Measurements from ENCODE around the gene UBE2D4.

The UBE2D4 gene

GRCh38 chr7:43905209-43905946, 20.9 kb upstream of the UBE2D4 start:
- Histone ChIP-seq H3K27ac (no peak overlapping the region), H3K4me3 (ENCODE audit: low read depth, low read length) (peak overlapping the region; percentile 82), H3K27me3 (ENCODE audit: insufficient read depth, low read depth, severe bottlenecking) (no peaks in the 10 kb centered on the region), H3K9me3 (ENCODE audit: severe bottlenecking) (no peaks in the 10 kb centered on the region), H3K36me3 (no peaks in the 10 kb centered on the region; the same call in none of the 2 replicates)
- TF ChIP-seq CTCF (IDR thresholded peaks at IDR 0.05; ENCODE audit: low read depth, low read length) = no peak
- no peak for DNase-seq

GRCh38 chr7:43905956-43906330, 20.3 kb upstream of the UBE2D4 start:
- Histone ChIP-seq H3K9me3 (ENCODE audit: severe bottlenecking) (no peaks in the 10 kb centered on the region), H3K4me3 (ENCODE audit: low read depth, low read length) (peak overlapping the region; percentile 82), H3K27me3 (ENCODE audit: insufficient read depth, low read depth, severe bottlenecking) (no peaks in the 10 kb centered on the region), H3K27ac (no peak overlapping the region; the same call in 1 of the 2 replicates), H3K36me3 (no peaks in the 10 kb centered on the region; the same call in none of the 2 replicates)
- no peak for TF ChIP-seq CTCF (IDR thresholded peaks at IDR 0.05; ENCODE audit: low read depth, low read length)
- DNase-seq = peak; percentile 39

GRCh38 chr7:43906331-43907010, 19.8 kb upstream of the UBE2D4 start, which contains the start of gene URGCP:
Gene URGCP, minus strand, starts transcription at chr7:43906596. Its CDS starts 21 bp downstream, at chr7:43906575.
- peak; percentile 51 for DNase-seq
- H3K36me3 ChIP-seq = no peaks in the 10 kb centered on the region; the same call in none of the 2 replicates
- H3K9me3 ChIP-seq (ENCODE audit: severe bottlenecking) = no peaks in the 10 kb centered on the region
- peak within 1 kb of the TSS; percentile 67 for H3K27ac ChIP-seq
- H3K27me3 ChIP-seq (ENCODE audit: insufficient read depth, low read depth, severe bottlenecking) = no peaks in the 10 kb centered on the region
- TF ChIP-seq CTCF (IDR thresholded peaks at IDR 0.05; ENCODE audit: low read depth, low read length) = no peak
- peak within 1 kb of the TSS; percentile 82 for H3K4me3 ChIP-seq (ENCODE audit: low read depth, low read length)

GRCh38 chr7:43914795-43915194, 11.4 kb upstream of the UBE2D4 start:
- Histone ChIP-seq H3K9me3 (ENCODE audit: severe bottlenecking) (no peaks in the 10 kb centered on the region), H3K27ac (no peak overlapping the region), H3K27me3 (ENCODE audit: insufficient read depth, low read depth, severe bottlenecking) (no peaks in the 10 kb centered on the region), H3K36me3 (no peaks in the 10 kb centered on the region), H3K4me3 (ENCODE audit: low read depth, low read length) (no peak overlapping the region)
- no peak for TF ChIP-seq CTCF (IDR thresholded peaks at IDR 0.05; ENCODE audit: low read depth, low read length)
- no peak for DNase-seq

GRCh38 chr7:43915907-43916306, 10.3 kb upstream of the UBE2D4 start:
- no peak for DNase-seq
- Histone ChIP-seq H3K27ac (no peak overlapping the region), H3K27me3 (ENCODE audit: insufficient read depth, low read depth, severe bottlenecking) (no peaks in the 10 kb centered on the region), H3K9me3 (ENCODE audit: severe bottlenecking) (no peaks in the 10 kb centered on the region), H3K4me3 (ENCODE audit: low read depth, low read length) (no peak overlapping the region), H3K36me3 (no peaks in the 10 kb centered on the region)
- TF ChIP-seq CTCF (IDR thresholded peaks at IDR 0.05; ENCODE audit: low read depth, low read length) = no peak
